ENCODE results near the gene LTBP2. TPM values are rescaled to one million over a fixed set of nuclear protein-coding genes. Genes with fewer than 3 reads are reported as not detected.

LTBP2 gene
- total RNA-seq, 1 donor from 2014 or later, result 1.9 TPM

- Mint-ChIP-seq H3K9me3 (ENCODE audit: unreplicated experiment) (no peaks in the 10 kb centered on the region), H3K27me3 (ENCODE audit: unreplicated experiment) (peaks cover 18% of the 10 kb centered on the region), H3K4me1 (ENCODE audit: unreplicated experiment) (peaks cover 12% of the 10 kb centered on the region), H3K27ac (ENCODE audit: unreplicated experiment) (no peak overlapping the region), H3K36me3 (ENCODE audit: low read depth, unreplicated experiment) (peaks cover 6% of the 10 kb centered on the region), H3K4me3 (ENCODE audit: unreplicated experiment) (no peak overlapping the region)
- TF ChIP-seq CTCF (IDR thresholded peaks at IDR 0.05; ENCODE audit: unreplicated experiment), result no peak
- DNase-seq (ENCODE audit: low spot score), result no peak
Observed at GRCh38 chr14:74587363-74587707, 24.7 kb downstream of the LTBP2 start.

GRCh38 chr14:74586681-74587362 is 25.2 kb downstream of the LTBP2 start:
- peaks cover 12% of the 10 kb centered on the region for H3K4me1 Mint-ChIP-seq (ENCODE audit: unreplicated experiment)
- no peak for TF ChIP-seq CTCF (IDR thresholded peaks at IDR 0.05; ENCODE audit: unreplicated experiment)
- H3K27ac Mint-ChIP-seq (ENCODE audit: unreplicated experiment), result no peak overlapping the region
- H3K27me3 Mint-ChIP-seq (ENCODE audit: unreplicated experiment), result peaks cover 18% of the 10 kb centered on the region
- no peak for DNase-seq (ENCODE audit: low spot score)
- H3K4me3 Mint-ChIP-seq (ENCODE audit: unreplicated experiment), result no peak overlapping the region
- peaks cover 6% of the 10 kb centered on the region for H3K36me3 Mint-ChIP-seq (ENCODE audit: low read depth, unreplicated experiment)
- no peaks in the 10 kb centered on the region for H3K9me3 Mint-ChIP-seq (ENCODE audit: unreplicated experiment)

- DNase-seq (ENCODE audit: low spot score), result no peak
- peaks cover 15% of the 10 kb centered on the region for H3K27me3 Mint-ChIP-seq (ENCODE audit: unreplicated experiment)
- peaks cover 12% of the 10 kb centered on the region for H3K4me1 Mint-ChIP-seq (ENCODE audit: unreplicated experiment)
- H3K27ac Mint-ChIP-seq (ENCODE audit: unreplicated experiment), result no peak overlapping the region
- no peaks in the 10 kb centered on the region for H3K9me3 Mint-ChIP-seq (ENCODE audit: unreplicated experiment)
- no peak overlapping the region for H3K4me3 Mint-ChIP-seq (ENCODE audit: unreplicated experiment)
- TF ChIP-seq CTCF (IDR thresholded peaks at IDR 0.05; ENCODE audit: unreplicated experiment), result no peak
- H3K36me3 Mint-ChIP-seq (ENCODE audit: low read depth, unreplicated experiment), result peaks cover 6% of the 10 kb centered on the region
Observed at GRCh38 chr14:74585406-74586335, 26.4 kb downstream of the LTBP2 start.

GRCh38 chr14:74584951-74585350 is 27.1 kb downstream of the LTBP2 start:
- peaks cover 16% of the 10 kb centered on the region for H3K27me3 Mint-ChIP-seq (ENCODE audit: unreplicated experiment)
- H3K4me1 Mint-ChIP-seq (ENCODE audit: unreplicated experiment), result peaks cover 12% of the 10 kb centered on the region
- TF ChIP-seq CTCF (IDR thresholded peaks at IDR 0.05; ENCODE audit: unreplicated experiment), result no peak
- no peaks in the 10 kb centered on the region for H3K9me3 Mint-ChIP-seq (ENCODE audit: unreplicated experiment)
- peaks cover 6% of the 10 kb centered on the region for H3K36me3 Mint-ChIP-seq (ENCODE audit: low read depth, unreplicated experiment)
- peak overlapping the region; percentile 44 for H3K27ac Mint-ChIP-seq (ENCODE audit: unreplicated experiment)
- DNase-seq (ENCODE audit: low spot score), result no peak
- H3K4me3 Mint-ChIP-seq (ENCODE audit: unreplicated experiment), result peak overlapping the region; percentile 58
